ENCODE results near the gene FAM43B. TPM values are rescaled to one million over a fixed set of nuclear protein-coding genes. Genes with fewer than 3 reads are reported as not detected.

Gene FAM43B
- total RNA-seq, 4 donors from 2014 or later = 0.11 to 0.19 (median 0.13) TPM; not detected in 1

DNA sequence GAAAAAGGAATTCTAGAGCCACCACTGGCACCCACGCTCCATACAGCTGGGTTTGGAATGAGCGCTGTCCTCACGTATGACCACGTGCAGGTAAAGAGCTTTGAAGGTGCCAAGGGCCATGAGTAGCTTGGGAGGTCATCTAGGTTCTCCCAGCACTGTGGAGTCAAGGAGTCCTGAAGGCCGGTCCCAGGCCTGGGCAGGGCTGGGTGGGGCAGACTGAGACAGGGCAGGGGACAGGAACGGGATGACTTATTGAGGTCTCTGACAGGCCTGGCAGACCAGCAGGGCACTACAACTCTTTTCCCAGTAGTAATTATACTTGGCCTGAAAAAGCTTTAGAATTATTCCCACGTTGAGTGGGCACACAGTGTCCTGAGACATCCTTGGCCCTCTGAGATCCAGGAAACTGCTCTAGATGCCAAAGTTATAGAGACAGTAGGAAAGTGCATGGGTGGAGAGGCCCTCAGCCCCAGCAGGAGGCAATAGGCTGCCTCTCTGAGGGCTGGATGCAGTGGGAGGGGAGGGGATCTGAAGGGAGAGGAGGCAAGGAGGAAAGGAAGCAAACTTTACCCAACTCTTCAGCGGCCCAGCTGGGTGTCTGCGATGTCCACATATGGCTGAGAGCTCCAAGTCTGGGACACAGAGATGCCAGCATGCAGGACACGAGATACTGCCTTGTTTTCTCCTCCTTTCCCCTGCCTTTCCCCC lies 34.7 kb downstream of the FAM43B start:
- H3K9me3 ChIP-seq = peaks cover 0 to 4% (median 0%) of the 10 kb centered on the region in 3 donors
- peaks cover 10 to 33% (median 12%) of the 10 kb centered on the region in 3 donors for H3K4me1 ChIP-seq
- no peaks in the 10 kb centered on the region for H3K36me3 ChIP-seq
- 53 to 75% methylated on average over 3 to 7 of the region's 10 CpGs for WGBS, 2 donors
- H3K4me3 ChIP-seq = no peak overlapping the region
- no peak for DNase-seq
- peak overlapping the region in 2 of 4 donors; percentile 50 to 66 for H3K27ac ChIP-seq
- intact Hi-C loops (cut with DNase I) = no loop called here
- H3K27me3 ChIP-seq = peaks cover 0 to 55% (median 5%) of the 10 kb centered on the region in 4 donors
- TF ChIP-seq POLR2A (IDR thresholded peaks at IDR 0.05) = no peak
- TF ChIP-seq, protein P1, sequence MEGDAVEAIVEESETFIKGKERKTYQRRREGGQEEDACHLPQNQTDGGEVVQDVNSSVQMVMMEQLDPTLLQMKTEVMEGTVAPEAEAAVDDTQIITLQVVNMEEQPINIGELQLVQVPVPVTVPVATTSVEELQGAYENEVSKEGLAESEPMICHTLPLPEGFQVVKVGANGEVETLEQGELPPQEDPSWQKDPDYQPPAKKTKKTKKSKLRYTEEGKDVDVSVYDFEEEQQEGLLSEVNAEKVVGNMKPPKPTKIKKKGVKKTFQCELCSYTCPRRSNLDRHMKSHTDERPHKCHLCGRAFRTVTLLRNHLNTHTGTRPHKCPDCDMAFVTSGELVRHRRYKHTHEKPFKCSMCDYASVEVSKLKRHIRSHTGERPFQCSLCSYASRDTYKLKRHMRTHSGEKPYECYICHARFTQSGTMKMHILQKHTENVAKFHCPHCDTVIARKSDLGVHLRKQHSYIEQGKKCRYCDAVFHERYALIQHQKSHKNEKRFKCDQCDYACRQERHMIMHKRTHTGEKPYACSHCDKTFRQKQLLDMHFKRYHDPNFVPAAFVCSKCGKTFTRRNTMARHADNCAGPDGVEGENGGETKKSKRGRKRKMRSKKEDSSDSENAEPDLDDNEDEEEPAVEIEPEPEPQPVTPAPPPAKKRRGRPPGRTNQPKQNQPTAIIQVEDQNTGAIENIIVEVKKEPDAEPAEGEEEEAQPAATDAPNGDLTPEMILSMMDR (IDR thresholded peaks at IDR 0.05) = peak in 1 of 6 experiments; percentile 3

DNA sequence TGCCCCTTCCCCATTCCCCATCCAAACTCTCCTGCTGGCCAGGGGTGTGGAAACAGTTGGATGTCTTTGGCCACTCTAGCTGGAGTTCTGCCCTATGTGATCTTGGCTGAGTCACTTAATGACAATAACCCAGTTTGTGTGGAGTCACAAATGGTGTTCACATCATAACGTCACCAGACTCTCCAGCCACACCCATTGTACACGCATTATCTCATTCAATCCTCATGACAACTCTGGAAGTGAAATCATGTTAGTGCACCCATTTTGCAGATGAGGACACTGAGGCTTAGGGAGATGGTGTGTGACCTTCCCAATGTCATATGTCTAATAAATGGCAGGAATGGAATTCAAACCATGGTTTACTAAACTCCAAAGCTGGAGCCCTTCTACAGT lies 35.3 kb downstream of the FAM43B start:
- intact Hi-C loops (cut with DNase I) = no loop called here
- DNase-seq = no peak
- H3K9me3 ChIP-seq = peaks cover 0 to 4% (median 0%) of the 10 kb centered on the region in 3 donors
- peaks cover 10 to 33% (median 12%) of the 10 kb centered on the region in 3 donors for H3K4me1 ChIP-seq
- no peaks in the 10 kb centered on the region for H3K36me3 ChIP-seq
- H3K27me3 ChIP-seq = peaks cover 0 to 55% (median 5%) of the 10 kb centered on the region in 4 donors
- no peak overlapping the region for H3K4me3 ChIP-seq
- H3K27ac ChIP-seq = peak overlapping the region in 3 of 4 donors; percentile 50 to 79 (median 66)
- 34 to 35% methylated on average over 2 of the region's 2 CpGs for WGBS, 2 donors
- no peak for TF ChIP-seq POLR2A (IDR thresholded peaks at IDR 0.05)
- TF ChIP-seq, protein P1 (IDR thresholded peaks at IDR 0.05) = no peak

DNA sequence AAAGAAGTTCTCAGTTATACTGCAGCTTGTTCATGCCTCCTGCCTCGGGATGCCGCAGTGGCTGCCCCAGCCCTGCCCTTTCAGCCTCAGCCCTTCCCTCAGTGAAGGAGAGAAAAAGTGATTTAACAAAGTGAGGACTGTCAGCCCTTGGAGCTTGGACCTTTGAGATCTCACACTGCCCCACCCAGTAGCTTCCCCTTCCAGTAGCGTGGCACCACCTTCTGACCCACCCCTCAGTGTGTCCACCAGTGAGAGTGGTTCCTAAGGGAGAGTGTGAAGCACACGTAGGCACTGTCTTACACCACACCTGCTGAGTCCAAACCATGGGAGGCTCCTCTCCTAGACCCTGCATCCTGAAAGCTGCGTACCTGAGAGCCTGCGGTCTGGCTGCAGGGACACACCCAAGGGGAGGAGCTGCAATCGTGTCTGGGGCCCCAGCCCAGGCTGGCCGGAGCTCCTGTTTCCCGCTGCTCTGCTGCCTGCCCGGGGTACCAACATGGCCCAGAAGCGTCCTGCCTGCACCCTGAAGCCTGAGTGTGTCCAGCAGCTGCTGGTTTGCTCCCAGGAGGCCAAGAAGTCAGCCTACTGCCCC lies 36.4 kb downstream of the FAM43B start, which contains the start of gene CDA:
Gene CDA (plus strand): TSS at position 464 of the 592 bp plus-strand sequence. CDS start 33 bp downstream, at position 497.
- H3K27ac ChIP-seq = peak within 1 kb of the TSS; percentile 79 to 86 (median 80)
- TF ChIP-seq, protein P1 (IDR thresholded peaks at IDR 0.05) = no peak
- TF ChIP-seq POLR2A (IDR thresholded peaks at IDR 0.05) = peak in 1 of 4 donors; percentile 39
- peaks cover 10 to 40% (median 12%) of the 10 kb centered on the region in 3 donors for H3K4me1 ChIP-seq
- H3K9me3 ChIP-seq = peaks cover 0 to 4% (median 0%) of the 10 kb centered on the region in 3 donors
- no peaks in the 10 kb centered on the region for H3K36me3 ChIP-seq
- peak within 1 kb of the TSS; percentile 24 to 60 (median 38) for H3K4me3 ChIP-seq
- peaks cover 0 to 62% (median 5%) of the 10 kb centered on the region in 4 donors for H3K27me3 ChIP-seq
- intact Hi-C loops (cut with DNase I) = no loop called here
- WGBS, 2 donors = 45 to 94% methylated on average over 2 to 3 of the region's 11 CpGs
- no peak for DNase-seq

DNA sequence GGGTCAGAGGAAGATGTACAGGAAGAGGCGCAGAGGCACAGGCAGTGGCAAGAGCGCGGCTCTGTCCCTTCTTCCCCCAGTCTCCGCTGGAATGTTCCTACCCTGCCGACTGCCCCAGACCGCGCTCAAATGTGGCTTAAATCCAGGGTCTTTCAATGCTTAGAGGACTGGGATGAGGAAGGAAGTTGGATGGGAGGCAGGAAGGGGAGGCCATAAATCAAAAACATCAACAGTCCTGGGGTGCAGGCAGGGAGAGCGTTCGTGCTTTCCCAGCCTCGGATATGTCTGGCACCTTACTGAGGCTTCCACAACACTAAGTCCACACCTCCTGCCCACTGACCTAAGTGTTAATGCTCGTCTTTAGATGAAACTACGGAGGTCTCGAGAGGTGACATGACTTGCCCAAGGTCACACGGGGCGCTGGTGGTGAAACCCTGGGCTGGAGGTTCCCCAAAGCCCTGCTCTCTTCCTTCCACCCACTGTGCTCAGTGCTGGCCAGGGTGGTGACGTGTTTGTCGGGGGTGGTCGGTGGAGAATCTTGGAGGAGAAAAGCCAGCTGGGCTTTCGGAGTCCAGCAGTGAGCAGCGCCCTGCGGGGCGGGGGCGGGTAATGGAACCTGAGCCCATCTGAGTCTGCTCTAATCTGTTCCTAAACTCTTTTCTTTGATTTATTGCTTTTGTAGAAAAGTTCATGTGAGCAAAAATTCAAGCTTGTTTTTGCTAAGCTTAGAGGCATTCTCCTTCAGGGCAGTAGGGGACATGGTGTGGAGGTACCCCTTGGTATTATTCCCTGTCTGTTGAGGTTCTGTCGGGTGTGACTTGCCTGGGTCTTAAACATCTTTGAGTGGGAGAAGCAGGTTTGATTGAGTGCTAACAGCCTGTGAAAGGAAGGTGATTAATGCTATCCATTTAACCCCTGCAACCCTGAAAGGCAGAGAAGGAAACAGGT lies 37.2 kb downstream of the FAM43B start:
- Histone ChIP-seq H3K4me3 (peak overlapping the region; percentile 24 to 60 (median 38)), H3K9me3 (peaks cover 0 to 4% (median 0%) of the 10 kb centered on the region in 3 donors), H3K4me1 (peaks cover 10 to 41% (median 12%) of the 10 kb centered on the region in 3 donors), H3K27me3 (peaks cover 0 to 68% (median 5%) of the 10 kb centered on the region in 4 donors), H3K27ac (peak overlapping the region; percentile 79 to 86 (median 80)), H3K36me3 (no peaks in the 10 kb centered on the region)
- DNase-seq = no peak
- intact Hi-C loops (cut with DNase I) = no loop called here
- 5 to 26% methylated on average over 8 to 18 of the region's 24 CpGs for WGBS, 2 donors
- TF ChIP-seq, protein P1 (IDR thresholded peaks at IDR 0.05) = peak in 1 of 6 experiments; percentile 5
- TF ChIP-seq POLR2A (IDR thresholded peaks at IDR 0.05) = no peak

Measured in esophagus squamous epithelium (tissue), 5 donors.